K562 (cell line): Measurements from ENCODE around the gene FAF2. TPM values are rescaled to one million over a fixed set of nuclear protein-coding genes. Genes with fewer than 3 reads are reported as not detected.
"Not testable (repeated sequence)": the region's sequence is repeated elsewhere in the genome, so short reads cannot be mapped to it uniquely, and the experiment has no call there.

ENCODE experiments used
- ATAC-seq: fragments of 200-7000 bp; cut with Tn5 transposase; 3 replicates; pipeline ENCODE4 v1.9.1; 2020; ENCODE audit warnings: moderate library complexity
- BruUV-seq: library from RNA; stranded (reverse); fragments of 400-500 nt; replicated peaks from 2 replicates; lab custom pipeline; 2021; lab: Mats Ljungman, UMichigan
- CTCF ChIA-PET: fragments of 300-600 bp; formaldehyde crosslinking; extraction: SDS; loops from one replicate; lab custom pipeline; 2021; ENCODE audit warnings: low intra/inter-chr PET ratio; lab: Yijun Ruan, JAX
- POLR2A ChIA-PET: fragments of 300-600, 350-650 bp; sonication (Branson Sonifier 250); formaldehyde crosslinking; extraction: SDS; loops from one replicate; lab custom pipeline; 2021; ENCODE audit warnings: antibody characterized with exemption, inconsistent platforms; lab: Yijun Ruan, JAX
- DNase-seq, 4 experiments: peaks; one replicate each; pipeline versions ENCODE4 v3.0.0 to v3.0.0-alpha.2; 2011 to 2018; ENCODE audit warnings: low spot score in 3 of 4, mixed read lengths in 3 of 4; ENCODE audit errors: extremely low read depth in 1 of 4
- FAIRE-seq: peaks from 2 replicates; lab custom pipeline; 2011; peaks lifted over from hg19 to GRCh38; lab: Jason Lieb, UNC
- H2AFZ ChIP-seq: 2 replicates; pipeline ENCODE4 v1.6.0; 2011; ENCODE audit warnings: low read depth, low read length, control low read depth, inconsistent platforms
- H3K27ac ChIP-seq: fragments of 200-600 bp; 3 replicates; pipeline ENCODE4 v1.8.0; 2011; ENCODE audit warnings: low read depth, mild to moderate bottlenecking, control low read depth, inconsistent platforms, low read length, moderate library complexity, mixed read lengths; ENCODE audit errors: extremely low read depth
- H3K27me3 ChIP-seq, 2 experiments: fragments of 300-600 bp in 1 of 2; 2 replicates in 1 of 2; 3 replicates in 1 of 2; pipeline versions ENCODE4 v1.6.0 to v1.8.0; 2011; ENCODE audit warnings: inconsistent platforms in 2 of 2, low read length in 2 of 2, mild to moderate bottlenecking in 1 of 2, mixed read lengths in 1 of 2, moderate library complexity in 1 of 2; ENCODE audit not compliant: control insufficient read depth in 2 of 2, insufficient read depth in 2 of 2
- H3K36me3 ChIP-seq: fragments of 300-600 bp; 3 replicates; pipeline ENCODE4 v1.8.0; 2011; ENCODE audit warnings: mild to moderate bottlenecking, low read length, inconsistent platforms; ENCODE audit not compliant: control insufficient read depth, insufficient read depth
- H3K4me1 ChIP-seq, 2 experiments: fragments of 200-600 bp in 1 of 2; replicated peaks in 1 of 2; 2 replicates in 1 of 2; 3 replicates in 1 of 2; pipeline versions ENCODE4 v1.5.1 to v1.8.0; 2011; ENCODE audit warnings: inconsistent platforms in 2 of 2, low read length in 2 of 2, mild to moderate bottlenecking in 1 of 2, mixed read lengths in 1 of 2, moderate library complexity in 1 of 2; ENCODE audit not compliant: control insufficient read depth in 2 of 2, insufficient read depth in 2 of 2
- H3K4me2 ChIP-seq: 2 replicates; pipeline ENCODE4 v1.6.1; 2011; ENCODE audit warnings: low read length, control low read depth, inconsistent platforms, mixed read lengths; ENCODE audit not compliant: insufficient read depth
- H3K4me3 ChIP-seq: fragments of 200-600 bp; sonication (generic), shearing (Covaris generic); 2 replicates; pipeline ENCODE4 v1.5.1; 2016; ENCODE audit warnings: control low read depth, inconsistent platforms
- H3K79me2 ChIP-seq: fragments of 200-600 bp; 3 replicates; pipeline ENCODE4 v1.8.0; 2011; ENCODE audit warnings: low read length, inconsistent platforms; ENCODE audit not compliant: control insufficient read depth, insufficient read depth
- H3K9ac ChIP-seq, 2 experiments: 2 replicates each; pipeline versions ENCODE4 v1.6.0 to v1.6.1; 2011; ENCODE audit warnings: low read depth in 2 of 2, low read length in 2 of 2, control low read depth in 1 of 2, inconsistent platforms in 1 of 2, mild to moderate bottlenecking in 1 of 2, mixed read lengths in 1 of 2; ENCODE audit not compliant: insufficient read depth in 1 of 2
- H3K9me1 ChIP-seq: one replicate; pipeline ENCODE4 v1.6.0; 2011; ENCODE audit warnings: inconsistent platforms, mild to moderate bottlenecking, low read length, moderate library complexity; ENCODE audit not compliant: control insufficient read depth, insufficient read depth
- H3K9me3 ChIP-seq: replicated peaks from 2 replicates; pipeline ENCODE4 v1.5.1; 2011; ENCODE audit warnings: low read depth, low read length, inconsistent platforms; ENCODE audit not compliant: control insufficient read depth, insufficient read depth
- H4K20me1 ChIP-seq: replicated peaks from 2 replicates; pipeline ENCODE4 v1.6.1; 2011; ENCODE audit warnings: low read length, inconsistent platforms, mixed read lengths; ENCODE audit not compliant: control insufficient read depth, insufficient read depth
- ETS2 ChIP-seq: IDR thresholded peaks from 2 replicates; pipeline ENCODE4 v1.6.1; 2016; ENCODE audit warnings: borderline replicate concordance, missing genetic modification characterization, mild to moderate bottlenecking, moderate library complexity, missing compliant biosample characterization; ENCODE audit not compliant: poor library complexity, severe bottlenecking
- LCOR ChIP-seq: sonication (generic); formaldehyde crosslinking; IDR thresholded peaks from 2 replicates; pipeline ENCODE4 v1.8.0; 2022; ENCODE audit warnings: mild to moderate bottlenecking, missing genetic modification reagents
- MAZ ChIP-seq, 2 experiments: fragments of 450-650 bp in 1 of 2; sonication (generic) in 1 of 2; formaldehyde crosslinking; IDR thresholded peaks in 1 of 2; conservative IDR thresholded peaks in 1 of 2; 2 replicates each; pipeline versions ENCODE4 v1.4.0 to v1.5.0; 2020; ENCODE audit warnings: mild to moderate bottlenecking in 1 of 2, missing genetic modification reagents in 1 of 2
- TFAP4 ChIP-seq: sonication (generic); formaldehyde crosslinking; IDR thresholded peaks from 2 replicates; pipeline ENCODE4 v1.8.0; 2022; ENCODE audit warnings: missing genetic modification reagents, mild to moderate bottlenecking, moderate library complexity, borderline replicate concordance
- ZC3H4 ChIP-seq: sonication (generic); formaldehyde crosslinking; IDR thresholded peaks from 2 replicates; pipeline ENCODE4 v1.9.0; 2021; ENCODE audit warnings: missing genetic modification reagents, borderline replicate concordance
- WGBS: fragments of 100-300 bp; shearing (Covaris generic); methylation state at CpG from one replicate; pipeline ENCODE4 v1.1.6; 2016; ENCODE audit warnings: low coverage, mixed read lengths; ENCODE audit not compliant: insufficient coverage; ENCODE audit errors: missing lambda C conversion rate; 5-methylcytosine and 5-hydroxymethylcytosine counted together
- in situ Hi-C: fragments of 300-500 bp; cut with MboI; formaldehyde crosslinking; loops from 4 replicates; pipeline ENCODE4 v1.15.0; 2018; ENCODE audit warnings: inconsistent platforms, mixed read lengths
- intact Hi-C: fragments of 100-400 bp; cut with micrococcal nuclease; formaldehyde crosslinking; loops from 2 replicates; pipeline ENCODE4 v1.14.2; 2022
- polyA plus RNA-seq, 8 experiments: library from polyadenylated mRNA; depleted of rRNA in 4 of 8; stranded (reverse) in 5 of 8; unstranded in 3 of 8; fragments of >200 nt; fragmentation: Nextera tagmentation in 2 of 8; fragmentation: Illumina TruSeq in 1 of 8; extraction: Ambion mirVana in 2 of 8; extraction: Trizol in 1 of 8; gene quantifications; 2 replicates each; pipeline versions ENCODE4 v1.2.1 to v1.2.3, GENCODE V29; 2011 to 2014; ENCODE audit warnings: inconsistent platforms in 1 of 8, missing spikeins in 1 of 8
- total RNA-seq, 7 experiments: library from RNA; depleted of rRNA in 6 of 7; stranded (reverse); fragments of >200 nt in 6 of 7; fragmentation: Illumina TruSeq in 2 of 7; extraction: Trizol in 2 of 7; gene quantifications; 2 replicates each; pipeline versions ENCODE4 v1.2.1 to v1.2.3, GENCODE V29; 2011 to 2021; ENCODE audit warnings: low replicate concordance in 1 of 7

The FAF2 gene
- total and polyA plus RNA-seq, 9 of the 15 experiments (the other 6 are each of a cell fraction or from before 2014, with no cell fraction given), result 25.0 to 44.6 (median 36.1) TPM

GRCh38 chr5:176550275-176550831, 102.2 kb downstream of the FAF2 start (continued):
- TF ChIP-seq TFAP4 (CRISPR knock-in tag) (0 out of 2 replicates have a peak, but pooled peaks have one; percentile 14), LCOR (CRISPR knock-in tag) (no peak), ETS2 (tag) (no peak), MAZ (CRISPR knock-in tag; conservative IDR thresholded peaks at IDR 0.05 in 1 of 2, IDR thresholded peaks at IDR 0.05 in 1 of 2) (no peak), ZC3H4 (CRISPR knock-in tag) (no peak)

- CTCF ChIA-PET, BruUV-seq, ATAC-seq, DNase-seq, H3K9me1 ChIP-seq, H2AFZ ChIP-seq, H3K9me3 ChIP-seq, H3K4me3 ChIP-seq, H3K79me2 ChIP-seq, H3K4me2 ChIP-seq, H3K27ac ChIP-seq, intact Hi-C loops, POLR2A ChIA-PET, H3K36me3 ChIP-seq, FAIRE-seq, H4K20me1 ChIP-seq, in situ Hi-C loops: not testable (repeated sequence)
- WGBS, result 20% methylated on average over 9 of the region's 11 CpGs
- peaks cover 26 to 49% of the 10 kb centered on the region in 2 experiments for H3K27me3 ChIP-seq
- H3K9ac ChIP-seq, result peak overlapping the region in 1 of 2 experiments; percentile 74; a peak in 2 of 4 replicates
- peaks cover 0 to 21% of the 10 kb centered on the region in 2 experiments; a peak in 2 of 5 replicates for H3K4me1 ChIP-seq
These were observed 102.8 kb downstream of the FAF2 start for GRCh38 chr5:176550937-176551336.
